T-cell (primary cell): ENCODE measurements around the gene CPOX. TPM values are rescaled to one million over a fixed set of nuclear protein-coding genes. Genes with fewer than 3 reads are reported as not detected.
"Not testable (repeated sequence)": the region's sequence is repeated elsewhere in the genome, so short reads cannot be mapped to it uniquely, and the experiment has no call there.

Experiments used
- ATAC-seq, 4 experiments: fragments of 200-7000 bp in 3 of 4; fragments of 150-1000 bp in 1 of 4; cut with Tn5 transposase; replicated peaks in 1 of 4; 1 replicate in 3 of 4; 2 replicates in 1 of 4; pipeline ENCODE4 v1.10.0; 2021; ENCODE audit warnings: moderate library complexity in 3 of 4, mild to moderate bottlenecking in 2 of 4, moderate number of reproducible peaks in 1 of 4
- CTCF ChIA-PET, 2 donors: fragments of 300-600 bp; sonication (Branson Sonifier 250); formaldehyde crosslinking; loops; one replicate each; lab custom pipeline; 2022; ENCODE audit warnings: antibody characterized with exemption in 2 of 2; lab: Charles Lee
- POLR2A ChIA-PET, 2 donors: fragments of 300-600 bp; sonication (Branson Sonifier 250); formaldehyde crosslinking; loops; one replicate each; lab custom pipeline; 2022; ENCODE audit warnings: antibody characterized with exemption in 2 of 2; lab: Charles Lee
- DNase-seq, 35 experiments: peaks; one replicate each; pipeline versions ENCODE4 v3.0.0 to v3.0.0-alpha.2; 2013 to 2023
- H3K27ac ChIP-seq: one replicate; pipeline ENCODE4 v1.5.1; 2013; ENCODE audit warnings: low read length
- H3K27me3 ChIP-seq, 2 experiments: replicated peaks in 1 of 2; 1 replicate in 1 of 2; 2 replicates in 1 of 2; pipeline versions ENCODE4 v1.6.1 to v1.7.0; 2013; ENCODE audit warnings: low read length in 1 of 2, mixed read lengths in 1 of 2; ENCODE audit not compliant: control insufficient read depth in 2 of 2, insufficient read depth in 2 of 2; ENCODE audit errors: extremely low read depth in 1 of 2
- H3K36me3 ChIP-seq, 2 donors: 1 replicate in 1 of 2; 2 replicates in 1 of 2; pipeline versions ENCODE4 v1.6.1 to v1.7.0; 2013; ENCODE audit warnings: low read length in 1 of 2; ENCODE audit not compliant: control insufficient read depth in 2 of 2, insufficient read depth in 1 of 2; ENCODE audit errors: extremely low read depth in 1 of 2
- H3K4me1 ChIP-seq, 2 experiments: 1 replicate in 1 of 2; 2 replicates in 1 of 2; pipeline versions ENCODE4 v1.6.1 to v1.7.0; 2013; ENCODE audit warnings: low read length in 2 of 2, mixed read lengths in 1 of 2; ENCODE audit not compliant: insufficient read depth in 2 of 2, control insufficient read depth in 1 of 2; ENCODE audit errors: extremely low read depth in 1 of 2
- H3K4me3 ChIP-seq, 2 donors: 1 replicate in 1 of 2; 2 replicates in 1 of 2; pipeline versions ENCODE4 v1.5.1 to v1.7.0; 2013; ENCODE audit warnings: mild to moderate bottlenecking in 2 of 2, low read length in 1 of 2, moderate library complexity in 1 of 2; ENCODE audit not compliant: control insufficient read depth in 1 of 2; ENCODE audit errors: extremely low read depth in 1 of 2
- H3K9me3 ChIP-seq: 2 replicates; pipeline ENCODE4 v1.7.0; 2013
- H3K27ac Mint-ChIP-seq, 2 donors: one replicate each; pipeline ENCODE4 v1.8.0; 2020 to 2021; ENCODE audit warnings: mild to moderate bottlenecking in 2 of 2, mixed read lengths in 2 of 2
- H3K27me3 Mint-ChIP-seq, 2 donors: one replicate each; pipeline ENCODE4 v1.8.0; 2021 to 2022; ENCODE audit warnings: mixed read lengths in 2 of 2
- H3K36me3 Mint-ChIP-seq: one replicate; pipeline ENCODE4 v1.8.0; 2021; ENCODE audit warnings: mixed read lengths
- H3K4me1 Mint-ChIP-seq, 3 donors: one replicate each; pipeline ENCODE4 v1.8.0; 2020 to 2022; ENCODE audit warnings: mixed read lengths in 3 of 3, mild to moderate bottlenecking in 1 of 3
- H3K4me3 Mint-ChIP-seq, 3 donors: one replicate each; pipeline ENCODE4 v1.8.0; 2020 to 2022; ENCODE audit warnings: mild to moderate bottlenecking in 3 of 3, mixed read lengths in 3 of 3, moderate library complexity in 3 of 3
- H3K9me3 Mint-ChIP-seq, 3 donors: one replicate each; pipeline ENCODE4 v1.8.0; 2020 to 2022; ENCODE audit warnings: mixed read lengths in 3 of 3
- WGBS: methylation state at CpG from one replicate; pipeline ENCODE4 v1.1.5; 2013; ENCODE audit warnings: missing lambda C conversion rate; ENCODE audit not compliant: insufficient coverage; 5-methylcytosine and 5-hydroxymethylcytosine counted together
- total RNA-seq, 35 experiments: library from RNA in 6 of 35; stranded (reverse) in 6 of 35; fragments of 120-200 nt in 1 of 35; gene quantifications; one replicate each; pipeline versions ENCODE4 v1.2.1 to v1.2.4 and lab custom pipeline; 2013 to 2026

Gene CPOX
- total RNA-seq, 5 donors from 2014 or later (not counting 1 experiment from before 2014, with no cell fraction given) = 13.9 to 47.6 (median 44.6) TPM

- Histone ChIP-seq H3K27ac (peak overlapping the region; percentile 94), H3K9me3 (no peaks in the 10 kb centered on the region), H3K27me3 (no peaks in the 10 kb centered on the region), H3K4me1 (peaks cover 15 to 39% of the 10 kb centered on the region in 2 experiments), H3K4me3 (no peak overlapping the region), H3K36me3 (no peaks in the 10 kb centered on the region)
- Mint-ChIP-seq H3K4me3 (peak overlapping the region; percentile 63 to 66 (median 66)), H3K27me3 (no peaks in the 10 kb centered on the region), H3K27ac (peak overlapping the region; percentile 95 to 98), H3K36me3 (no peaks in the 10 kb centered on the region), H3K9me3 (no peaks in the 10 kb centered on the region), H3K4me1 (peaks cover 59 to 82% (median 75%) of the 10 kb centered on the region in 3 donors)
- ChIA-PET CTCF (interaction anchor here (0.5 to 1.7 kb wide), 14 partner anchors 8 to 1770 kb away, joined by 3 to 11 read pairs (median 5); partner anchors contain the start of gene CLDND1 (in 1 of the 2)), POLR2A (interaction anchor here (0.6 to 3.2 kb wide), 12 partner anchors 9 to 651 kb away, joined by 3 to 49 read pairs (median 4); partner anchors contain the start of genes CLDND1 (in 1 of the 2) and DCBLD2 (in 1 of the 2))
- WGBS = 20% methylated on average over 1 of the region's 4 CpGs
- peak in 18 of 35 experiments; percentile 10 to 80 (median 21) for DNase-seq
- ATAC-seq = peak; percentile 51 to 74 (median 54)
Observed at GRCh38 chr3:98563661-98564281, 29.6 kb downstream of the CPOX start.

DNA sequence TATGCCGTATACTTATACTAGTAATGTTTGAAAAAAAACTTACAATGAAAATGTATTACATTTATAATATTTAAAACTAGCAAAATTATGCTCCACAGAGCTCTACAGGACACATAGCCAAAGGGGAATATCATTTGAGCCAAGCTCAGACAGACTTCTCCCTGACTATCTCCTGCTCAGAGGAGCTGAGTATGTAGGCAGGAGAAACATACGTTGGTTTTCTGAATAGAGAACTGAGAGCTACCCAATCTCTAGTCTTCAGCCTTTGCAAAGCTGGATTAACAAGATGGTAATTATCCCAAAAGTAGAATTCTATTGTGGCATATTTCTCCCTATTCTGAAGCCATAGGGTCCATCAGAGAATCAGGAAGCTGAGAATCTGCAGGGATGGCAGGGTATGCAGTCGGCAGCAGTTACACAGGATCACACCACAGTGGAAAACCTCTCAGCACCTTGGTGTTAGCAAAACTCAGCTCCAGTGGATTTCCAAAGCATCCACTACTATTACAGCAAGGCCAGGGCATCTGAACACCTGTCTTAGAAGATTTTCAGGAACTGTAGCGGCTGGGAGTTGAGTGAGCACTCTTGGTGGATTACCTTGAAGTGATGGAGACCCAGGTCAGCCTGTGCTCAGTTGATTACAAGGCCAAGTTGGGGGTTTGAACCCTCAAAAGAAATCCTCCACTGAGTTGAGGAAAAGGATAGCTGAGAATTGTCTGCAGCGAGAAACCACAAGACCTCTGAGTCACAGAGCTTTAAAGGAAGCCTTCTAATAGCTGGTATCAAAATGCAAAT is 31.5 kb downstream of the CPOX start:
- Histone ChIP-seq H3K4me1 (peaks cover 15 to 51% of the 10 kb centered on the region in 2 experiments), H3K36me3 (no peaks in the 10 kb centered on the region), H3K27ac (peak overlapping the region; percentile 94), H3K9me3 (no peaks in the 10 kb centered on the region), H3K27me3 (no peaks in the 10 kb centered on the region), H3K4me3 (no peak overlapping the region)
- POLR2A ChIA-PET = interaction anchor here (0.6 to 0.8 kb wide), 2 partner anchors 37 to 41 kb away, joined by 3 to 4 read pairs; no protein-coding TSS in a partner anchor
- ATAC-seq (peak in 2 of 4 experiments; percentile 32 to 34), DNase-seq (peak in 3 of 35 experiments; percentile 12 to 62 (median 27))
- CTCF ChIA-PET = interaction anchor here (0.6 to 1.1 kb wide), 3 partner anchors 19 to 47 kb away, joined by 3 read pairs; no protein-coding TSS in a partner anchor
- Mint-ChIP-seq H3K36me3 (no peaks in the 10 kb centered on the region), H3K4me3 (peak overlapping the region in 1 of 3 donors; percentile 13), H3K4me1 (peaks cover 60 to 83% (median 78%) of the 10 kb centered on the region in 3 donors), H3K27me3 (no peaks in the 10 kb centered on the region), H3K27ac (peak overlapping the region; percentile 88 to 98), H3K9me3 (no peaks in the 10 kb centered on the region)
- 79% methylated on average over 2 of the region's 5 CpGs for WGBS

DNA sequence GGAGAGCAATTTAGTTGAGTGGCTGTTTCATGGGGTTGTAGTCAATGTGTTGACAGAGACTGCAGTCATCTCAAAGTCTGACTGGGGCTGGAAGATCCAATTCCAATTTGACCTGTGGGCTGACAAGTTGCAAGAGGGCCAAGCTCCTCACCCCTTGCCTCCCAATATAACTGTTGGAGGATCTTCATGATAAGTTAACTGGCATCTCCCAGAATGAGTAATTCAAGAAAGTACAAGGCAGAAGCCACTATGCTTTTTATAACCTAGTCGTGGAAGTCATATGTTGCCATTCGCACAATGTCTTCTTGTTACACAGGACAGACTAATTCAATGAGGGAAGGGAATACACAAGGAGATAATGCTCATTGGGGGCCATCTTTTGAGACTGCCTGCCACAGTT is 32.5 kb downstream of the CPOX start:
- Mint-ChIP-seq H3K27me3 (no peaks in the 10 kb centered on the region), H3K4me1 (peaks cover 62 to 85% (median 79%) of the 10 kb centered on the region in 3 donors), H3K9me3 (no peaks in the 10 kb centered on the region), H3K4me3 (no peak overlapping the region), H3K27ac (peak overlapping the region; percentile 76 to 80), H3K36me3 (no peaks in the 10 kb centered on the region)
- ATAC-seq (no peak), DNase-seq (no peak)
- no peaks in the 10 kb centered on the region for H3K36me3 ChIP-seq
- peak overlapping the region; percentile 35 for H3K27ac ChIP-seq
- no peaks in the 10 kb centered on the region for H3K9me3 ChIP-seq
- ChIA-PET CTCF (interaction anchor here in 1 of 2 donors (0.5 kb wide), 1 partner anchor 38 kb away, joined by 3 read pairs; the partner anchor contains the start of gene CLDND1), POLR2A (no interaction called here)
- no peak overlapping the region for H3K4me3 ChIP-seq
- H3K4me1 ChIP-seq = peaks cover 15 to 47% of the 10 kb centered on the region in 2 experiments
- no peaks in the 10 kb centered on the region for H3K27me3 ChIP-seq
- WGBS = 79% methylated on average over 2 of the region's 2 CpGs

GRCh38 chr3:98559769-98560168 is 33.6 kb downstream of the CPOX start:
- H3K36me3 ChIP-seq, H3K27me3 ChIP-seq, H3K27ac Mint-ChIP-seq, CTCF ChIA-PET, H3K4me3 ChIP-seq, DNase-seq, H3K27ac ChIP-seq, H3K9me3 Mint-ChIP-seq, H3K9me3 ChIP-seq, ATAC-seq, H3K36me3 Mint-ChIP-seq, H3K27me3 Mint-ChIP-seq, POLR2A ChIA-PET, H3K4me3 Mint-ChIP-seq: not testable (repeated sequence)
- H3K4me1 Mint-ChIP-seq = peaks cover 56 to 82% (median 77%) of the 10 kb centered on the region in 3 donors
- H3K4me1 ChIP-seq = peaks cover 8 to 40% of the 10 kb centered on the region in 2 experiments
- no CpG with 5 or more reads among the region's 2 CpGs for WGBS

- WGBS = no CpG with 5 or more reads among the region's 6 CpGs
- Histone ChIP-seq H3K4me3 (no peak overlapping the region), H3K9me3 (no peaks in the 10 kb centered on the region), H3K4me1 (peaks cover 0 to 30% of the 10 kb centered on the region in 2 experiments), H3K27ac (peak overlapping the region; percentile 67), H3K27me3 (no peaks in the 10 kb centered on the region), H3K36me3 (no peaks in the 10 kb centered on the region)
- no peaks in the 10 kb centered on the region for H3K9me3 Mint-ChIP-seq
- peak overlapping the region; percentile 92 to 95 for H3K27ac Mint-ChIP-seq
- H3K27me3 Mint-ChIP-seq = no peaks in the 10 kb centered on the region
- ATAC-seq (no peak), DNase-seq (no peak)
- H3K36me3 Mint-ChIP-seq = peaks cover 4% of the 10 kb centered on the region
- ChIA-PET POLR2A (interaction anchor here (0.7 kb wide), 2 partner anchors 115 to 116 kb away, joined by 4 to 5 read pairs; no protein-coding TSS in a partner anchor), CTCF (interaction anchor here (1.1 to 1.4 kb wide), 2 partner anchors 28 to 35 kb away, joined by 3 read pairs; partner anchors contain the start of gene CLDND1 (in 1 of the 2))
- H3K4me1 Mint-ChIP-seq = peaks cover 41 to 80% (median 74%) of the 10 kb centered on the region in 3 donors
- H3K4me3 Mint-ChIP-seq = no peak overlapping the region
Observed at GRCh38 chr3:98558100-98558827, 35.1 kb downstream of the CPOX start.
